DMS79 treated with DMSO at 0.1 percent for 48 hours (cell line): ENCODE measurements around the gene TMEM270.

ENCODE experiments used
- DNase-seq: peaks from one replicate; lab custom pipeline; 2025; lab: John Stamatoyannopoulos, UW

TMEM270 gene

DNA sequence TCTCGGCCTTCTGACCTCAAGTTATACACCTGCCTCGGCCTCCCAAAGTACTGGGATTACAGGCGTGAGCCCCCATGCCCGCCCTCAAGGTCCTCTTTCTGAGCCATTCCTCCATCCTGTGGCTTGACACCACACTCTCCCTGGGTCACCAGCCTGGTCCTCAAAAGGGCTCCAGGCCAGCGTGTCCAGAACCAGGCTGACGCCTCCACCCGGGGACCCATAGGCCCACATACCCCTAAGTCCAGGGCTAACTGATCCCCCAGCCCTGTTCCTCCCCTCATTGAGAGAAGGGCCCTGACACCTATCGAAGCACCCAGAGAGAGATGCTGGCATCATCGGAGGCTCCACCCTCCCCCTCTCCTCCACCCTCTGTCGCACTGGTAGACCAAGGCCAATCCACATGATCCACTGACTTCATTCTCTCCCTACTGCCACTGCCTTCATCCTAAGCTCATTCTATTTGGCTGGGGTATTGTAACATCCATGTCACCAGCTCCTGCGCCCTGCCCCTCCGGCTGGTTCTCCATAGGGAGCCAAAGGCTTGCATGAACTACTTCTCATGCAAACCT, 46.7 kb downstream of the TMEM270 start:
- DNase-seq, result no peak

DNA sequence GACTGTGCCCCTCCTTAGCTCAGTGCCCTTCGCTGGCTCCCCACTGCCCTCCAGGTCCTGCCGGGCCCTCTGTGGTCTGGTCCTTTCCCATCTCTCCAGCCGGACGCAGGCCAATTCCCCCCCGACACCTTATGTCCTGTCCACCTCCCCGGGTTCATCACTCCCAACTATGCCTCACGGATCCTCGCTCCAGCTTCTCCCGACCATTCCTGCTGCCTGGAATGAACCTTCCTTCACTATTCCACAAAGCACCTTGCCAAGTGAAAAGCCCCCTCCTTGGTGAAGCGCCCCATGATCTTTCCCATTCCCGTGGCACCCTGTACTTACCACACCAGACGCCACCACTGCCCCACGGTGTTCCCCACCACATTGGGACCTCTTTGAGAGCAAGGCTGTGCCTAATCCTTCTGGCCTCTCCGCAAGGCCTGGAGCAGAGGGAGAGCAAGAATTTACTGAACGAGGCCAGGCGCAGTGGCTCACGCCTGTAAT, 47.2 kb downstream of the TMEM270 start:
- no peak for DNase-seq

DNA sequence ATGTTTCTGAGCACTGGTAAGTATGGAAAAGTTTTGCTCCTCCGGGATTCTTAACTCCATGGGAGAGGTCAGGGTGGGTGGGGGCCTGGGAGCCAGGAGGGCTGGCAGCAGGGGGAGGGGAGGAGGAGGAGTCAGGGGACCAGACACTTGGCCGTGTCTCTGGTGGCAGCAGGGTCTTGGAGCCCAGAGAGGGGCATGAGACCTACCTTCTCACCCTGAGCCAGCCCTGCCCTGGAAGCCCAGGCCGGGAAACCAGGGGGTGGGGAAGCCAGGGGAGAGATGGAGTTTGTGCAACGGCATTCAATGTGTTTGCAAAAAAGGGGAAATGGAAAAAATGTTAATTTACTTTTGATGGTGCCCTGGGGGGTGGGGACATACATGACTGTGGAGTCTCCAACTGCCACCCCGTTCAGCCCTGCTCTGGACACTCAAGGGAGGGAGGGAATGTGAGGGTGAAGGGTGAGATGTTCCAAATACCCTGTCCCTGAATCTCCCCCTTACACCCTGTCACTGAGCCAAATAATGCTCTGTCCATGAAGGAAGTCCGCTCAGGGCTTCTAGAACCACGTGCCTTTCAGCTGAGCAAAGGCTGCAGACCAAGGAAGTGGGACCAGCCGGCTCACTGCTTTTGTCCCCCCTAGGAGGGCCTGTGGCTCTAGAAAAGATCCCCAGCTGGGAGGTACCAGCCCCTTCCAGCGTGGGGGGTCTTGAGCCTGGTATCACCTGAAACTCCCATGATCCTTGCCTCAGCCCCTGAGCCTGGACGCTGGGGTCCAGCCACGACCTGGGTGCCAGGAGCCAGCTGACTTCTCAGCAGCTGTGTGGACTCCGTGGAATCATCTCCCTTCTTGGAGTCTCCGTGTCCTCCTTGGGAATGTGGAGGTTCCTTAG, 48.3 kb downstream of the TMEM270 start:
- DNase-seq, result no peak

DNA sequence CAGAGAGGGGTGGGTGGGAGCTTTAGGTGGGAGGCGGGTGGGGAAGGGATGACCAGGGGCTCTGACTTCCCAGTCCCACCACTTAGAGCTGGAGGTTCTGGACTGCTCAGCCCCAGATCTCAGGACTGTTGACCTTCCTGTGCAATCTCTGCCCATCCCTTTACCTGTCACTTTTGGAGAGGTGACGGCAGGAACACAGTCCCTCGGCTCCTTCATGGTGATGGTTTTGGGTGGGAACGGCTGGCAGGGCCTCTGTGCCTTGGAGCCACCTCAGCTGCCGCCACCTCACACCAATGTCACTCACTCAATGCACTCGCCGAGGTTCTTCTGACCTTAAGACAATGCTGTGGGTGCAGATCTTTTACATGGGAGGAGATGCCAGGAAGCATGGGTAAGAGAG, 49.0 kb downstream of the TMEM270 start:
- DNase-seq, result no peak

DNA sequence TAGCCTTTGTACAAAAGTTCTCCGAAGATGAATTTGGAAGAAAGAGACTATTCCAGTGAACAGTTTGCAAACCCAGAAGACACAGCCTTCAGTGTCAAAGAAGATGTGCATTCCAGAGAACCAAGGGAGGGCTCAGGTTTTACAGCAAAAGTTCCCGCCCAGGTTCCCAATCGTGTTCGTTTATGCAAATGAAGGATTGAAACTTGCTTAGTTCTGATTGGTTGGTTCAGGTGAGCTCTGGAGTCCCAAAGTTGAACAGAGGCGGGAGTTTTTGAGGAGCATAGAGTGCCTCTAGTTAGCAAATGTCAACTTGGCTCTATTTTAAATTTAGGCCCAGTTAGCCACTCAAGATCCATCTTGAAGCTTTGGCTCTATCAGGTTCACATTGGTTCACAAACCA, 51.3 kb downstream of the TMEM270 start:
- no peak for DNase-seq
